SK-N-SH (cell line): ENCODE results near the gene IGDCC3.

ENCODE experiments used
- CTCF ChIP-seq: fragments of 200-600 bp; sonication (generic); IDR thresholded peaks from 2 replicates; pipeline ENCODE4 v1.6.1; 2017; ENCODE audit warnings: antibody characterized with exemption, mild to moderate bottlenecking, moderate library complexity
- FOSL2 ChIP-seq: IDR thresholded peaks from 2 replicates; pipeline ENCODE4 v1.4.0; 2012; ENCODE audit warnings: low read depth, mild to moderate bottlenecking, moderate library complexity, borderline replicate concordance
- GATA2 ChIP-seq: sonication (generic); formaldehyde crosslinking; IDR thresholded peaks from 2 replicates; pipeline ENCODE4 v1.5.0; 2020; ENCODE audit warnings: mild to moderate bottlenecking, missing genetic modification reagents

- TF ChIP-seq GATA2 (no peak), CTCF (peak; percentile 9; the same call in 1 of the 2 replicates), FOSL2 (no peak)
Measured at GRCh38 chr15:65395567-65396202, 17.9 kb upstream of the IGDCC3 start.
